Measurements from ENCODE around the gene COL10A1.
A peak's percentile ranks its signal among the peaks of the same experiment; 100 is the strongest.

The COL10A1 gene

DNA sequence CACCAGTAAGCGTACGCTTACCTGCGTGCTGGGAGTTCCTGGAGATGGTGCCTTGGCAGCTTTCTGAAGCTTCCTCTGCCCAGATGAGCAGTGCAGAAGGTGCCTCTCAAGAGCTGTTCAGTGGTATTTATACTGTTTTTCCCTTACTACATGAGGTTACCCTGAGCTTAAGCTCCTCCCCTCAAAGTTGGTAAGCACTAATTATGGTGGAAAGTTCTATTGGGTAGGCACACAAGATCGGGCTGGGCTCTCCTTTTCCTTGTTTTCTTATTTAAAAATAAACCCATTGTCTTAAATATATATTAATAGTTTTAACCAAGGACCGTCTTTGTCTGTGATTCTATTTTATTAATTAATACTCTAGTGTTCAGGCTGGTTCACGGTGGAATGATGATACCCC, at the start of gene COL10A1:
TSS of gene COL10A1 (minus strand) at position 101 of the 400 bp plus-strand sequence. CDS start 640 bp downstream, outside the sequence.
- TF ChIP-seq ZNF768 (tag by site-specific recombination; IDR thresholded peaks at IDR 0.05) (no peak), ZNF416 (tag by site-specific recombination; IDR thresholded peaks at IDR 0.05) (no peak), ZNF350 (tag by site-specific recombination; IDR thresholded peaks at IDR 0.05) (no peak), GLI2 (tag by site-specific recombination; IDR thresholded peaks at IDR 0.05; ENCODE audit: borderline replicate concordance, low read depth) (no peak), ZBTB7A (tag by site-specific recombination; IDR thresholded peaks at IDR 0.05; ENCODE audit: low read depth) (no peak), SP7 (tag by site-specific recombination; IDR thresholded peaks at IDR 0.05) (no peak), ZNF544 (tag by site-specific recombination; IDR thresholded peaks at IDR 0.05) (no peak)
- TF ChIP-seq, protein P1, sequence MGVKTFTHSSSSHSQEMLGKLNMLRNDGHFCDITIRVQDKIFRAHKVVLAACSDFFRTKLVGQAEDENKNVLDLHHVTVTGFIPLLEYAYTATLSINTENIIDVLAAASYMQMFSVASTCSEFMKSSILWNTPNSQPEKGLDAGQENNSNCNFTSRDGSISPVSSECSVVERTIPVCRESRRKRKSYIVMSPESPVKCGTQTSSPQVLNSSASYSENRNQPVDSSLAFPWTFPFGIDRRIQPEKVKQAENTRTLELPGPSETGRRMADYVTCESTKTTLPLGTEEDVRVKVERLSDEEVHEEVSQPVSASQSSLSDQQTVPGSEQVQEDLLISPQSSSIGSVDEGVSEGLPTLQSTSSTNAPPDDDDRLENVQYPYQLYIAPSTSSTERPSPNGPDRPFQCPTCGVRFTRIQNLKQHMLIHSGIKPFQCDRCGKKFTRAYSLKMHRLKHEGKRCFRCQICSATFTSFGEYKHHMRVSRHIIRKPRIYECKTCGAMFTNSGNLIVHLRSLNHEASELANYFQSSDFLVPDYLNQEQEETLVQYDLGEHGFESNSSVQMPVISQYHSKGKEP (tag by site-specific recombination; IDR thresholded peaks at IDR 0.05) = no peak
- TF ChIP-seq, protein P2, sequence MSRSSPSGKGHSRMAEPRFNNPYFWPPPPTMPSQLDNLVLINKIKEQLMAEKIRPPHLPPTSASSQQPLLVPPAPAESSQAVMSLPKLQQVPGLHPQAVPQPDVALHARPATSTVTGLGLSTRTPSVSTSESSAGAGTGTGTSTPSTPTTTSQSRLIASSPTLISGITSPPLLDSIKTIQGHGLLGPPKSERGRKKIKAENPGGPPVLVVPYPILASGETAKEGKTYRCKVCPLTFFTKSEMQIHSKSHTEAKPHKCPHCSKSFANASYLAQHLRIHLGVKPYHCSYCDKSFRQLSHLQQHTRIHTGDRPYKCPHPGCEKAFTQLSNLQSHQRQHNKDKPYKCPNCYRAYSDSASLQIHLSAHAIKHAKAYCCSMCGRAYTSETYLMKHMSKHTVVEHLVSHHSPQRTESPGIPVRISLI (tag by site-specific recombination; IDR thresholded peaks at IDR 0.05) = no peak
- Histone ChIP-seq H3K4me1 (ENCODE audit: control insufficient read depth, insufficient read depth, low read length) (no peaks in the 10 kb centered on the region), H3K36me3 (ENCODE audit: control insufficient read depth in 2 of 2, insufficient read depth in 1 of 2, low read length in 2 of 2) (peaks cover 0 to 3% of the 10 kb centered on the region in 2 experiments; a peak in 1 of 3 replicates), H3K27ac (ENCODE audit: extremely low read depth, low read depth, low read length) (no peak within 1 kb of the TSS), H3K9me3 (ENCODE audit: control insufficient read depth, insufficient read depth, low read depth, low read length) (no peaks in the 10 kb centered on the region), H3K4me3 (ENCODE audit: low read depth, low read length) (no peak within 1 kb of the TSS)
- ChIA-PET CTCF (interaction anchor here (1.1 to 3.7 kb wide), 2 partner anchors 11 to 14 kb away, joined by 6 to 19 read pairs; no protein-coding TSS in a partner anchor), POLR2A (no interaction called here)

DNA sequence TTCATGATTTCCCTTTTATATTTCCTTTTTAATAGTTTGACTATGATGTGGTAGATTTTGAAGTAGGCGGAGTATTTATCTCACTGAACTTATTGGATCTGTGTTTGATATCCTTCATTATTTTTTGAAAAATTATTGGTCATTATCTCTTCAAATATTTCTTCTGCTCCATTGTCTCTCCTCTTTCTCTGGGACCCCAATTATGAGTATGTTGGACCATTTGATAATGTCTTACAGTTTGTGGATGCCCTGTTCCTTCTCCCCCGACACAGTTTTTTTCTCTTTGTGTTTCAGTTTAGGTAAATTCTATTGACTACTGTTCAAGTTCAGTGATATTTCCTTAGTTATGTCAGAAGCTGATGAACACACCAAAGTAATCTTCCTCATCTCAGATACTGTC, 49.4 kb upstream of the COL10A1 start:
- POLR2A ChIA-PET = interaction anchor here (0.6 kb wide), 1 partner anchor 274 kb away, joined by 3 read pairs; no protein-coding TSS in a partner anchor
- TF ChIP-seq SETDB1 (IDR thresholded peaks at IDR 0.05; ENCODE audit: insufficient read length, low read length) (peak; percentile 62), ZNF830 (tag by site-specific recombination; IDR thresholded peaks at IDR 0.05; ENCODE audit: low read depth) (no peak), ZNF133 (tag by site-specific recombination; IDR thresholded peaks at IDR 0.05) (peak; percentile 98)
- H3K4me3 ChIP-seq (ENCODE audit: low read depth, low read length) = no peak overlapping the region
- CTCF ChIA-PET = interaction anchor here (0.6 kb wide), 1 partner anchor 139 kb away, joined by 3 read pairs; no protein-coding TSS in a partner anchor
- no peaks in the 10 kb centered on the region for H3K4me1 ChIP-seq (ENCODE audit: control insufficient read depth, insufficient read depth, low read length)
- no peak overlapping the region for H3K27ac ChIP-seq (ENCODE audit: extremely low read depth, low read depth, low read length)
- H3K9me3 ChIP-seq (ENCODE audit: control insufficient read depth, insufficient read depth, low read depth, low read length) = no peaks in the 10 kb centered on the region
- no peaks in the 10 kb centered on the region for H3K36me3 ChIP-seq (ENCODE audit: control insufficient read depth in 2 of 2, insufficient read depth in 1 of 2, low read length in 2 of 2)

GRCh38 chr6:116173928-116174327, 48.0 kb upstream of the COL10A1 start:
- H3K9me3 ChIP-seq (ENCODE audit: control insufficient read depth, insufficient read depth, low read depth, low read length) = no peaks in the 10 kb centered on the region
- no peak overlapping the region for H3K4me3 ChIP-seq (ENCODE audit: low read depth, low read length)
- POLR2A ChIA-PET = no interaction called here
- H3K4me1 ChIP-seq (ENCODE audit: control insufficient read depth, insufficient read depth, low read length) = no peaks in the 10 kb centered on the region
- CTCF ChIA-PET = no interaction called here
- H3K36me3 ChIP-seq (ENCODE audit: control insufficient read depth in 2 of 2, insufficient read depth in 1 of 2, low read length in 2 of 2) = no peaks in the 10 kb centered on the region
- no peak overlapping the region for H3K27ac ChIP-seq (ENCODE audit: extremely low read depth, low read depth, low read length)
- TF ChIP-seq, protein P3, sequence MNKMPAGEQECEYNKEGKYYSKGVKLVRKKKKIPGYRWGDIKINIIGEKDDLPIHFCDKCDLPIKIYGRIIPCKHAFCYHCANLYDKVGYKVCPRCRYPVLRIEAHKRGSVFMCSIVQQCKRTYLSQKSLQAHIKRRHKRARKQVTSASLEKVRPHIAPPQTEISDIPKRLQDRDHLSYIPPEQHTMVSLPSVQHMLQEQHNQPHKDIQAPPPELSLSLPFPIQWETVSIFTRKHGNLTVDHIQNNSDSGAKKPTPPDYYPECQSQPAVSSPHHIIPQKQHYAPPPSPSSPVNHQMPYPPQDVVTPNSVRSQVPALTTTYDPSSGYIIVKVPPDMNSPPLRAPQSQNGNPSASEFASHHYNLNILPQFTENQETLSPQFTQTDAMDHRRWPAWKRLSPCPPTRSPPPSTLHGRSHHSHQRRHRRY (tag by site-specific recombination; IDR thresholded peaks at IDR 0.05) = no peak
- TF ChIP-seq HOXA7 (CRISPR knock-in tag; IDR thresholded peaks at IDR 0.05; ENCODE audit: borderline replicate concordance) = no peak
- TF ChIP-seq ZFP41 (tag by site-specific recombination; IDR thresholded peaks at IDR 0.05; ENCODE audit: borderline replicate concordance) = no peak
- TF ChIP-seq, protein P4, sequence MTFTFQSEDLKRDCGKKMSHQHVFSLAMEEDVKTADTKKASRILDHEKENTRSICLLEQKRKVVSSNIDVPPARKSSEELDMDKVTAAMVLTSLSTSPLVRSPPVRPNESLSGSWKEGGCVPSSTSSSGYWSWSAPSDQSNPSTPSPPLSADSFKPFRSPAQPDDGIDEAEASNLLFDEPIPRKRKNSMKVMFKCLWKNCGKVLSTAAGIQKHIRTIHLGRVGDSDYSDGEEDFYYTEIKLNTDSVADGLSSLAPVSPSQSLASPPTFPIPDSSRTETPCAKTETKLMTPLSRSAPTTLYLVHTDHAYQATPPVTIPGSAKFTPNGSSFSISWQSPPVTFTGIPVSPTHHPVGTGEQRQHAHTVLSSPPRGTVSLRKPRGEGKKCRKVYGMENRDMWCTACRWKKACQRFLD (tag by site-specific recombination; IDR thresholded peaks at IDR 0.05) = no peak
- no peak for TF ChIP-seq ZBTB10 (tag by site-specific recombination; IDR thresholded peaks at IDR 0.05)
- TF ChIP-seq ZNF76 (tag by site-specific recombination; IDR thresholded peaks at IDR 0.05; ENCODE audit: borderline replicate concordance, low read depth) = no peak
- TF ChIP-seq, protein P5, sequence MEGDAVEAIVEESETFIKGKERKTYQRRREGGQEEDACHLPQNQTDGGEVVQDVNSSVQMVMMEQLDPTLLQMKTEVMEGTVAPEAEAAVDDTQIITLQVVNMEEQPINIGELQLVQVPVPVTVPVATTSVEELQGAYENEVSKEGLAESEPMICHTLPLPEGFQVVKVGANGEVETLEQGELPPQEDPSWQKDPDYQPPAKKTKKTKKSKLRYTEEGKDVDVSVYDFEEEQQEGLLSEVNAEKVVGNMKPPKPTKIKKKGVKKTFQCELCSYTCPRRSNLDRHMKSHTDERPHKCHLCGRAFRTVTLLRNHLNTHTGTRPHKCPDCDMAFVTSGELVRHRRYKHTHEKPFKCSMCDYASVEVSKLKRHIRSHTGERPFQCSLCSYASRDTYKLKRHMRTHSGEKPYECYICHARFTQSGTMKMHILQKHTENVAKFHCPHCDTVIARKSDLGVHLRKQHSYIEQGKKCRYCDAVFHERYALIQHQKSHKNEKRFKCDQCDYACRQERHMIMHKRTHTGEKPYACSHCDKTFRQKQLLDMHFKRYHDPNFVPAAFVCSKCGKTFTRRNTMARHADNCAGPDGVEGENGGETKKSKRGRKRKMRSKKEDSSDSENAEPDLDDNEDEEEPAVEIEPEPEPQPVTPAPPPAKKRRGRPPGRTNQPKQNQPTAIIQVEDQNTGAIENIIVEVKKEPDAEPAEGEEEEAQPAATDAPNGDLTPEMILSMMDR (tag by site-specific recombination; IDR thresholded peaks at IDR 0.05) = no peak
- TF ChIP-seq ZNF660 (tag by site-specific recombination; IDR thresholded peaks at IDR 0.05) = no peak
- TF ChIP-seq ZNF169 (tag by site-specific recombination; IDR thresholded peaks at IDR 0.05) = no peak

All from HEK293 (cell line).